Stomach (tissue), 4 donors: Measurements from ENCODE around the gene ADD1.

Experiments used
- CTCF ChIP-seq, 7 experiments: fragments of 450-650 bp in 4 of 7; fragments of 200-600 bp in 3 of 7; sonication (generic) in 3 of 7; IDR thresholded peaks; one replicate each; pipeline ENCODE4 v1.5.1; 2016 to 2019; ENCODE audit warnings: antibody characterized with exemption in 7 of 7, control low read depth in 2 of 7, mild to moderate bottlenecking in 1 of 7
- POLR2A ChIP-seq, 4 donors: fragments of 450-650 bp; IDR thresholded peaks; one replicate each; pipeline ENCODE4 v1.6.1; 2016; ENCODE audit warnings: antibody characterized with exemption in 4 of 4, control low read depth in 2 of 4, mild to moderate bottlenecking in 1 of 4, moderate library complexity in 1 of 4

- no peak for TF ChIP-seq CTCF (IDR thresholded peaks at IDR 0.05)
- TF ChIP-seq POLR2A (IDR thresholded peaks at IDR 0.05): no peak
These were observed 127.6 kb downstream of the ADD1 start for GRCh38 chr4:2971275-2971674.
